Nucleus accumbens (tissue), 56 donors: ENCODE results near the gene RNF182.
"Not testable (repeated sequence)": the region's sequence is repeated elsewhere in the genome, so short reads cannot be mapped to it uniquely, and the experiment has no call there.

Experiments used
- DNase-seq, 56 donors: peaks; one replicate each; lab custom pipeline; 2025; lab: John Stamatoyannopoulos, UW

The RNF182 gene

DNA sequence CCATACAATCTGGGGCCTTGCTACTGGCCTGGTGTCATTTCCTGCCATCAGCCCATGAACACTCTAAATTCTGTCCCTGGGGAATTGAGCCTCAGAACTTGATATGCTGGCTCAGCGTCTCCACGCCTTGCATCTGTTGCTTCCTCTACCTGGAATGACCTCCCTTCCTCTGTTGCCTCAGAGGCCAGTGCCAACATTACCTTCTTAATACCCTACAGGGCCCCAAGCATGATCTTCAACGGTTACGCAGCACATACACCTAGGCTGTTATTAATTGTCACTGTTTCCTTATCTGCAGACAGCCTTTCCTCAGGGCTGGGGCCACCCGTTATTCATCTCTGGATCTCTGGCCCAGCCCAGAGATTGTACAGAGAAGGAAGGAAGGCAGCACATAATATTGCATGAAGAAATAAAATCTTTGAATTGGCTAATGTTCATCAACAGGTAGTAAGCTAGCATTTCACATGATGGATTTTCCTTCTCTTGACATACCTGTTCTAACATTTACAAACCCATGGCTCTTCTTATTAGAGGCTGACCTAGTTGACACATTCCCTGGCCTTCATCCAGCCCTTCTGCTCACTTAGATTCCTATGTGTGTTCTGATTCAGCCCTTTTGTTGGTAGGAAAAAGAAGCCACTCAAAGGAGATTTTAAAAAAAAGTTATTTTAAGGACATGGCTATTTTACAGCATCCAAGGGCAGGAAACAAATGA lies 8.4 kb upstream of the RNF182 start:
- DNase-seq, result no peak

DNA sequence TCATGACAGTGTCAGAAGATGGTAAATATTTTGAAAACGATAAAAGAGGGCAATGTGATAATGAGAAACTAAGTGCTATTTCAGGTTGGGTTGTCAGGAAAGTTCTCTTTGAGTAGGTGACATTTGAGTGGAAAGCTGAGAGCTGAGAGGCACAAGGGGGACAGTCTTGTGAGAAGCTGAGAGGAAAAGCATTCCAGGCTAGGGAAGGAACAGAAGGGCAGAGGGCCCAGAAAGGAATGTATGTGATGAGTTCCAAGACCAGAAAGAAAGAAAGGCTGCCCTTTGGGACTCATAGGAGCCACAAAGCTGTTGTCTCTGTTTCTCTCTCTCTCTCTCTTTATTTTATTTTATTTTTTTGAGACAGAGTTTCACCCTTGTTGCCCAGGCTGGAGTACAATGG lies 7.6 kb upstream of the RNF182 start:
- DNase-seq, result no peak

DNA sequence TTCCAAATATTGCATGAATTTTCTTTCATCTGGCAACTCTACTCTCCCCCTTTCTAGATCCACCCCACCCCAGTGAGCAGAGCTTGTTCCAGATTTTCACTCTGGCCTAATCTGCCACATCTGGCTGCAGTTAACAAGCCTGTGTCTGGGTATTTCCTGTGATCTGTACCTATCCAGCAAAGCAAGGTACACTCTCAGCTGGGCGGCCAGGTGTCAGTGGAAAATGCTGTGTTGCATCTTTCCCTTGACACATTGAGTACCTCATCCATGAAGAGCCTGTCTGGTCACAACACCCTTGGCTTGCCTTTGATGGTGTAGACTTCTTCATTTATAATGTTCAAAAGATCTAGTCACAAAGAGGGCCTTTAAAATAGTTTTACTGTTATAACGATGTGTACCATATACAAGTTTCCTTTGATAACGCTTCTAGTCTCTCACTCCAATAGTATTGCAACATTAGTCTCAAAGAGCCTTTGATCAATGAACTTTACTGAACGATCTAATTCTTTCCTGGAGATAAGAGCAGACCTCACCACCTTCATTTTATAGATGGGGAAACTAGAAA lies 6.0 kb upstream of the RNF182 start:
- no peak for DNase-seq

DNA sequence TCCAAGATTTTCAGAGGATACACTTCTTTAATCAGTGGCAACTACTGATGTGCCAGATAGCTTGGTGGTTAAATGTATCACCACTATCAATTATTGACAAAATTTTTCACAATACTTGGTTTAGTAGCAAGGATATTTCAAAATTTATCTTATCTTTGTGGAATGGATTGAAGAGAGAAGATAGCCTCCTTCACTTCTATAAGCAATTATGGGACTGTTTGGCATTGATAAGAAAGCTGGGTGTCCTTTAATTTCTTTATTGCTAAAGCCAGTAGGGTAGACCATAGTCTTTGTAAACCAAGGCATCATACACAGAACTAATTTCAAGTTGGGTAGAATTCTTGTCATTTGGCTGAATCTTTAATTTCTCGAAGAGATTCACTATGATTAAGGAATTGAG lies 4.9 kb upstream of the RNF182 start:
- DNase-seq, result no peak

DNA sequence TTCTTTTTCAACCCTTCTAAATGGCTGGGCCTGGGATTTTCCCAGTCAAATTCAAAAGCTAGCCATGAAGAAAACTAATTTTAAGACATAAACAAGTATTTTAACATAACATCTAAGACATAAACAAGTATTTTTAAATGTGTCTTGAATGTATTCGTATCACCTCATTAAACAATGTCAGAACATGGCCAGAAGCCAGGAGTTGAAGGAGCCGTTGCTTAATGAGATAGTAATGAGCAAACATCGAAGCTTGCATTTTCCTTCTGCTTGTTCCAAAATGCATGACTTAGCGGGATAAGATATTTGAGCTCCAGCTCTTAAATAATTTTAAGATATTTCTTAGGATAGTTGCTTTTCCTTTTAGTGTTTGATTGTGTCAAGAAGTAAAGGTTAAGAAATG lies 4.2 kb upstream of the RNF182 start:
- DNase-seq, result no peak

DNA sequence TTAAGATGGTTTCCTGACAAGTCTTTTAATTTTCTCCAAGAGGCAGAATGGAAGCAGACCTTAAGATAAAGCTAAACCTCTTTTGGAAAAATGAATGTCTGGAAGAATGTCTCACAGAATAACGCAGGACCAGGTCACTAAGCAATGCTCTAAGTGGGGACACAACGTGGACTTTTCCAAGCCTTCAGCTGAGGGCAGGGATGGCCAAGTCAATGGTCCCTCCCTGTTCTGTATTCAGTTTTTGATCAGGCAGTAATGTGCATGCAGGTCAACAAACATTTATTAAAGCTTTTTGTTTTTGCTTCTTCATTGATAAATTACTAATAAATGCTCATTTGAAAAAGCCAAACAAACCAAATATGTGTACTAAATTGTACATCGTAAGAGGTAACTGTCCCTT lies 2.0 kb upstream of the RNF182 start:
- DNase-seq, result no peak

DNA sequence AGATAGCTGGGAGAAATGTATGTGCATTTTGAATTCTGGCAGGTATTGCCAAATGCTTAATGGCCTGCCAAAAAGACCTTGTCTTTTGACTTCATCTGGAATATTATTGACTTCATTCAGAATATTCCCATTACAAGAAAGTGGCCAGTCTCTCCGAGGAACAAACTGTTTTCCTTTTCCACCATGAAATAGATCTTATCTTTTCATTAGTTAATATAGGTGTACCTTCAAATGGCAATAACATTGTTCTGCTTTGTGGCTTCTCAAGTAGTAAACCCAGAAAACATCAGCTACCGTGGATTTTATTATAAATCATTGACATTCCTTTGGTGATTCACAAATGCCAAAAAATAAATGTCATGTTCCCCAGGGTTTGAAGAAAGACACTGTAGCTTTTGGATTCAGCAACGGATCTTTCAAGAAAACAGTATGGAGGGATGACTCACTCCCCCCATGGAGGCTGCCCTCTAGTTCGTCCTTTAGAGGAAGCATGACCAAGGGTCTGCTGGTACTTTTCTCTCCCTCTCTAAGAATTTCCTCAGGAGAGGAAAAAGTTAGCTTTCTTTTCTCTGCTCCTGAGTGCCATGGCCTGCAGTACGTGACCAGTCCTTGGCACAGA lies 1.1 kb upstream of the RNF182 start:
- no peak for DNase-seq

DNA sequence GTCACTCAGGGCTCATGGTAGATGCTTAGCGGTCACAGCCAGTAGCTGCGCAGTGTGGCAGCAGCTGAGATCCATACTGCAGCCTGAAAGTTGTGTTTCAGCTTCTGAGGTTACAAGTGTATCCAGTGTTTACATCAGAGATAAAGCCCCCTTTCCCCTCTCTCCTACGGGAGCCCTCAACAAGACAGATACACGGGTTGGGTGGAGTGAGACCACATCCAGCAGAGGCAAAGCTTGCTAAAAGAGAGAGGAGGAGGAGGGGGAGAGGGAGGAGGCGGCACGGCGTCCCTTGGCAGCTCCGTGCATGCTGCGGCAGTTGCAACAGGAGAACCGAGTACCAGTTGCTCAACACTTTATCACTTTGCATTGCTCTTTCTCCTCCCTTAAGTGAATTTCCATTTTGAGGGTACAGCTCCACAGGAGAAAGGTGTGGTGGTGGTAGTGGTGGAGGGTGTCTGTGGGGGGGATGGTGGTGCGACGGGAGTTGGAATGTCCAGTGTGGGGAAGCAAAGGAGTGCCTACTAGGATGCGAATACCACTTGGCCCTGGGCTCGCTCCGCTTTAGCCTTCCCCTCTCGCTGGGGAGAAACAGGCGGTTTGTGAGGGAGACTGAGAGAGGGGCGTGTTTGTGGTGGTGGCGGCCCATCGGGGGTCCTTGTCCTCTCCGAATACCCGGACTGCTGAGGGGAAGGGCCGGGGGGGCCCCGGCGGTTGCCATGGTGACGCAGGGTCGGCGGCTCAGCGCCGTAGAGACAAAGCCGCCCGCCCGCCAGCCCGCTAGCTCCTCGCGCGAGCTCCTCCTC lies 405 bp upstream of the RNF182 start:
- DNase-seq, result peak in 20 of 56 donors; percentile 3 to 65 (median 21)

DNA sequence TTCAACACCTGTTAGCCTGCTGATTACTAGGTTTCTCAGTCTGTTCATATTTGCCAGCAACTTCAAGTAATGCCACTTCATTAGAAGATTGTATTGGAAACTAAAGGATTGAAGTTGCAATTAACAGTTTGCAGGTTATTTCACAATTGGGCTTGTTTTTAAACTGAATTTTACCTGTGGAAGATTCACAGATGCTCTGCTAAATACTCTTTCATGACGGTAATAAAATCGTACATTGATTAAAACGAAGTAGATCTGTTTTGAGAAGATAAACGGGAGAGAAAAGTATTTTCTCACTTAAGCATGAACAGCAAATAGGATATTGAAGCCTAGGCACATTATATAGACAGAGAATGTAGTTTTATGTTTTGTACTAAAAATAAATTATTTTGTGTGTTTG lies 1.6 kb downstream of the RNF182 start:
- DNase-seq, result no peak

DNA sequence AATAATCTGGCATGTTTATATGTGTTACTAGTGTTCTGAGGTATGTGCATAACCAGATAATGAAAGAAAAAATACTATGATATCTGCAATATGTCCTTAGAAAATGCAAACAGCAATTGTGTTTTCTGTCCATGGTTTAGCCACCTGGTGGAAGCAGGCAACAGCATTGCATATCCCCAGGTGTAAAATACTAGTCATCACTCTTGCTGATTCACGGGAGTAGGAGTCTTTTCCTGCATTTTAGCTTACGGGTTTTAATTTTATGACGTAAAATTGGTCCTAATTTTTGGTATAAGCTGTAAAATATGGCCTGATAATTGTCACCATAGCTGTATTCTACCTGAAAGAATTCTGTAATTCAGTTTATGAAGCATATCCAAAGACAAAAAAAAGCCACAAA lies 2.5 kb downstream of the RNF182 start:
- no peak for DNase-seq

DNA sequence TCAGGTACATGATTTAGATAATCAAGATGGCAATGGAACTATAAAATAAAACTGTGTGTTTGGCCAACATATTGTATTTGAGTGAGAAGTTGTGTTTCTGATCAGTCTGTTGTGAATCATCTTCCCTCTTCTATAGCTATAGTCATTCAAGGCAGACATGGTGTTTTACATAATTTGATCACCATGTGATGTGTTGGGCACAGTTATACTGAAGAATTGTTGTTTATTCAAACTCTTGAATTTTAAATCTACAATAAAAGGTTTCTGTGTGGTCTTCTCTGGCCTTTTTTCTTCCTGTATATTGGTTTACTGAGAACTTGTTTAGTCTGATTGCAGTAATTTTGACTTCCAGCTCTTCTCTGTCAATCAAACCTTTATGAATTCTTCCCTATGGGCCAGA lies 4.4 kb downstream of the RNF182 start:
- DNase-seq, result no peak

DNA sequence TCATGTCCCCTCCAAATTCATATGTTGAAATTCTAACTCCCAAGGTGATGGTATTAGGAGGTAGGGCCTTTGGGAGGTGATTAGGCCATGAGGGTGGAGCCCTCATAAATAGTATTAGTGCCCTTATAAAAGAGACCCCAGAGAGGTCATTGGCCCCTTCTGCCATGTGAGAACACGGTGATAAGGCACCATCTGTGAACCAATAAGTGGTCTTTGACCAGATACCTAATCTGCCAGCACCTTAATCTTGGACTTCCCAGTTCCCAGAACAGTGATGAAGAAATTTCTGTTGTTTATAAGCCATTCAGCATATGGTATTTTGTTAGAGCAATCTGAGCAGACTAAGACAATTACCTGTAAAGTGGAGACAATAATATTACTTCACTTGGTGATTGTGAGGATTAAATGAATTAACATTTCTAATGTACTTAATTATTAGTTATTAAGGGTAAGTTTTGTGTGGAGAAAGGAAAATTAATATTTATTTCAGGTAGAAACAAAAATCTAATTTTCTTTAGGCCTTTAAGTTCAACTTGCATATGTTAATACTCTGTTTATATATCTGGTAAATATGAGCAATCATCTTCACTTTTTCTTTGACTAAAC lies 7.1 kb downstream of the RNF182 start:
- no peak for DNase-seq

DNA sequence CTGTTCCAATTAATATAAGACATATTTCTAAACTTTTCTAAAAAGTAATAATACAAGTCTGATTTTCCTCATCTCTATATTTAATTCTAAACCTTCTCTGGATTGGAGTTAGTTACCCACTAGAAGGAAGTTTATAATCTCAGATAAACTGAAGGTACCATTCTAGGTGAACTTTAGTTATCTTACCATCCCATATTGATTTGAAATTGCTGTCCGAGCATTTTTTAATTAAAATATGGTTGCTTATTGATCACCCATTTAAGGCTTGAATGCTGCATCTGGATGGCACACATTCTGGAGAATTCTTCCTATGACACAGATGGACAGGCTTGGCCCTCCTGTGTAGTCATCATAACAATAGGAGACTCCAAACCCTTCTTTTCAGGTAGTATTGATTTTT lies 8.0 kb downstream of the RNF182 start:
- DNase-seq, result no peak

DNA sequence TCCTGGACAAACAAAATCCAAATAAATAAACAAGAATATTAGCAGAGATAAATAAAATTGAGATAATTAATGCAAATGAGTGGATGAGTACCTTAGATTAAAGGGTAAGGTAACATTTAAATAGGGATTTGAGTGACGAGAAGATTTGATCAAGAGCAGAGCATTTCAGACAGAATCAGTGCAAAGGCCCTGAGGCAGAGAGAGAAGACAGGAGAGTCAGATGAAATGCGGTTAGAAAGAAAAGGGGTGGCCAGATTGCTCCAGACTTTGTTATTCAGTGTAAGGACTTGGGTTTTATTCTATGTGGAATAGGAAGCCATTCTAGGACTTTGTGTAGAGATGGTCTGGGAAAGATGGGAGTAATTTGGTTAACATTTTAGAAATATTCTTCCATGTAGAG lies 10.0 kb downstream of the RNF182 start:
- DNase-seq, result no peak

DNA sequence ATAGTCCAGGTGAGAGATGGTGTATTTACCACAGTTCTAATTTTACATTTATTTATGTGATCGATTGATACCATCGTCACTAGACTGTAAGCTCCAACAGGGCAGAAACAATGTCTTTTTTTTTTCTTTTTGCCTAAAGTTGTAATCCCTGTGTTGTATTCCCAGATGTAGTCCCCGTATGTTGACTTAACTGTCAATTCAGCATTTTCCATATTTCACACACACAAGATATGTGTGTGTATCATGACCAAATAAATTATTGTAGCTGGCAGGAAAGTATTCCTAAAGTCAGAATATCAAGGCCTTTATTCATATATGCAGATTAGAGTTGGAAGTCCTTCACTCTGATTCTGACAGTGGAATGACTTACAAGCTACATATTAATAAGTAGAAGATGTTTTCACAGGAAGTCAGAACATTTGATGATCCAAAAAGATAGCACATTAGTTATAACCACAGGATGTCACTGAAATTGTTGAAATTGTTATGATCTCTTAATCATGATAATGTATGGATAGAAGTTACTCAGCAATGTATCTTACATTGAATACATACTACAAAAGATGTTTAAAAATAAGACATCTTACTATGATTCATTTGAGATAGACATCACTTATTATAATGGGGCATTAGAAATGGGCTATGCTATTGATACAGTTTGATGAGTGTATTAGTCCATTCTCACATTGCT lies 10.6 kb downstream of the RNF182 start:
- DNase-seq, result no peak

DNA sequence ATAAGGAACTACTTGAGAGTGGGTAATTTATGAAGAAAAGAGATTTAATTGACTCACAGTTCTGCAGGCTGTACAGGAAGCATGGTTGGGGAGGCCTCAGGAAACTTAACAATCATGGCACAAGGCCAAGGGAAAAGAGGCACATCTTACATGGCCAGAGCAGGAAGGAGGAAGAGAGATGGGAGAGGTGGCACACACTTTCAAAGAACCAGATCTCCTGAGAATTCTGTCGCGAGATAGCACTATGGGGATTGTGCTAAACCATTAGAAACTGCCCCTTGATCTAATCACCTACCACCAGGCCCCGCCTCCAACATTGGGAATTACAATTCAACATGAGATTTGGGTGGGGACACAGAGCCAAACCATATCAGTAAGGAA lies 11.1 kb downstream of the RNF182 start:
- DNase-seq, result not testable (repeated sequence)

DNA sequence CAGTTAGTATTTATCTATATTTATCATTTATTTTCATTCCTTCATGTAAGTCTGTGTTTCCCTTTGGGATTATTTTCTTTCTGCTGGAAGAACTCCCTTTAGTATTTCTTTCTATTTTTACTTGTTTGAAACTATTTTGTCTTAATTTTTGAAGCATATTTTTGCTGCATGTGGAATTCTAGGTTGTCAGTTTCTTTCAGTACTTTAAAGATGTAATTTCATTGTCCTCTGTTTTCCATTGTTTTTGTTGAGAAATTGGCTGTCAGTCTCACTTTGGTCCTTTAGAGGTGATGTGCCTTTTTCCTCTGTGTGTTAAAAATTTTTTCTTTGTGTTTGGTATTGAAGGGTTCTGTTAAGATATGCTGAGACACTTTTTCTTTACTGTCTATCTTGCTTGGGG lies 17.1 kb downstream of the RNF182 start:
- no peak for DNase-seq

DNA sequence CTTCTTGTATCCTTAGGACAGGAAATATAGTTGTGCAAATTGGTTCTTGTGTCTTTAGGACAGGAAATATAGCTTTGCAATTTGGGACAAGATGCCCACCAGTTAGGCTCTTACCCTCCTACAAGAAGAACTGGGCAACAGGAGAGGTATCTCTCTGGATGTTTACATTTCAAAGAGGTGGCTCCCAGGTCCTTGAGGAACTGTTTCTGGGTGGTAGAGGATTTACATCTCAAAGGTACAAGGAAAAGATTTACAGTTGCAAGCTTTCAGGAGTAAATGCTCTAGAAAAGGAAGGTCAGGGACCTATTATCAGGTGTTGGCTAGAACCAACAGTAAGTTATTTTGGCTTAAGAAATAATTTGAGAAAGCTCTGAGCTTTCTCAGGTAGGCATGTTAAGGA lies 19.2 kb downstream of the RNF182 start:
- DNase-seq, result no peak

DNA sequence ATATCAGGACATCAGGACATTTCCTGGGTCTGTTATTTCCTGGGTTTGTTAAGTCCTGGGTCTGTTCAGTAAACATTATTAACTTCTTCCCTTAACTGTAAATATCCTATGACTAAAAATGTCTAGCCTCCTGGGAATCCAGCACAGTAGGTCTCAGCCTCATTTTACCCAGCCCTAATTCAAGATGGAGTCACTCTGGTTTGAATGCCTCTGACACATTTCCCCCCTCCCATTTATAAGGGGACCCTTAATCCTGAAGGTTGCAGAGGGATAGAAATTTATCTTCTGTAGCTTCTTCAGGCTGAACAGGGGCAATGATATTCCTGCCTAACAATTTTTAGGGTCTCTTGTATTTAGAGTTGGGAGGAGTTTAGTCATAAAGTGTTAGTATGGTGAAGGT lies 21.8 kb downstream of the RNF182 start:
- DNase-seq, result no peak

DNA sequence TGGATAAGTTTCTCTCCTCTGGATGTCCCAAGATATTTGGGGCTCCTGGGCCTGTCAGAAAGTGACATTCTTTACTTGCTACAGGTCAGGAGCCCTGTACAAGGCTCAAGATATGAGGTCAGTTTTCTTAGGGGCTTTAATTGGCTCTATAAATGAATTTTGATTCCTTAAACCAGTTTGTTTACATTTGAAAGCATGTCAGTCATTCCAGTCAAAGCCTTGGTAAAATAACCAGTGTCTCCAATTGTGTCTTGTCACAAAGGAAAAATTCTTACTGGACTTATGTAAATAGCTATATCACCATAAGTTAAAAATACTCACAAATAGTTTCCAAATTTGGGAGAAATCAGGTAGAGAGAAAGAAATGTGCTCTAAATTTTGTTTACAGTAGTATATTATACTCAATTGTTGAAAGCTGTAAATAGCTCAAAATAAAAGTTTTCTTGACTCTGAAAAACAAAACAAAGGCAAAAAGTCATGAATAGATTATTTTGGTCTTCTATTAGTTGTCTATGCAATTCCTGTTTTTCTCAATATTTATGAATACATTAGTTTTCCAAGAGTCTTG lies 22.9 kb downstream of the RNF182 start:
- DNase-seq, result no peak
